Pancreas (tissue), 10 donors: ENCODE results near the gene EGLN1. TPM values are rescaled to one million over a fixed set of nuclear protein-coding genes. Genes with fewer than 3 reads are reported as not detected.

Experiments
- ATAC-seq, 4 donors: fragments of 200-7000 bp; cut with Tn5 transposase; one replicate each; pipeline versions ENCODE4 v1.8.0 to v1.9.1; 2020; ENCODE audit warnings: mild to moderate bottlenecking in 4 of 4, moderate library complexity in 4 of 4
- DNase-seq, 6 donors: peaks; one replicate each; pipeline ENCODE4 v3.0.0-alpha.2; 2020
- FAIRE-seq: peaks from 2 replicates; lab custom pipeline; 2012; peaks lifted over from hg19 to GRCh38; lab: Jason Lieb, UNC
- H3K27ac ChIP-seq, 4 donors: fragments of 200-600 bp; sonication (generic); 1 replicate in 3 of 4; 2 replicates in 1 of 4; pipeline versions ENCODE4 v1.5.0 to v1.8.0; 2020
- H3K27me3 ChIP-seq, 4 donors: fragments of 200-600 bp; one replicate each; pipeline ENCODE4 v1.8.0; 2021
- H3K36me3 ChIP-seq, 3 donors: fragments of 200-600 bp; sonication (generic) in 1 of 3; one replicate each; pipeline versions ENCODE4 v1.5.0 to v1.8.0; 2020 to 2021
- H3K4me1 ChIP-seq, 3 donors: fragments of 200-600 bp; one replicate each; pipeline ENCODE4 v1.8.0; 2021
- H3K4me3 ChIP-seq, 4 donors: fragments of 200-600 bp; sonication (generic) in 2 of 4; one replicate each; pipeline versions ENCODE4 v1.5.0 to v1.8.0; 2020 to 2021
- H3K9me3 ChIP-seq, 4 donors: fragments of 200-600 bp; one replicate each; pipeline ENCODE4 v1.8.0; 2021
- CTCF ChIP-seq, 4 donors: fragments of 200-600 bp; sonication (generic) in 3 of 4; IDR thresholded peaks; one replicate each; pipeline versions ENCODE4 v1.5.0 to v1.8.0; 2021; ENCODE audit warnings: antibody characterized with exemption in 4 of 4
- WGBS, 2 donors: extraction: QIAGEN DNeasy Blood & Tissue Kit; methylation state at CpG; one replicate each; pipeline ENCODE4 v1.1.7; 2013; 5-methylcytosine and 5-hydroxymethylcytosine counted together
- intact Hi-C, 3 donors: fragments of 100-400 bp; cut with DNase I; formaldehyde crosslinking; loops; one replicate each; pipeline versions ENCODE4 v1.11.1 to v1.14.2; 2022
- polyA plus RNA-seq, 2 donors: library from polyadenylated mRNA; stranded (reverse); fragments of 200-250 nt; gene quantifications; one replicate each; pipeline ENCODE4 v1.2.3, GENCODE V29; 2013
- total RNA-seq, 6 donors: library from RNA; stranded (reverse); fragmentation: NEBNext Ultra II Directional in 4 of 6; extraction: Animal tissue kit (Norgen Biotek cat#: 25700) in 4 of 6; gene quantifications; one replicate each; pipeline versions ENCODE4 v1.2.1 to v1.2.4, GENCODE V29; 2021 to 2023
- donor health status: healthy with polysubstance abuse.
- donor health status: DM: no; HTN: no; CAD: no; lungs with moderate emphysema.
- donor health status: DM: no; HTN: no; CAD: no.
- donor health status: control.
- donor health status: control.
- donor health status: Bipolar disorder and iron deficiency.
- donor health status: DM: yes; HTN: yes; CAD: no.
- donor health status: DM: no; HTN: no; CAD: no.
- donor health status: DM: no; HTN: no; CAD: no.
- donor health status: DM: yes; HTN: yes; CAD: no.

EGLN1 gene
- total and polyA plus RNA-seq, 8 donors: 6.8 to 27.0 (median 16.7) TPM

DNA sequence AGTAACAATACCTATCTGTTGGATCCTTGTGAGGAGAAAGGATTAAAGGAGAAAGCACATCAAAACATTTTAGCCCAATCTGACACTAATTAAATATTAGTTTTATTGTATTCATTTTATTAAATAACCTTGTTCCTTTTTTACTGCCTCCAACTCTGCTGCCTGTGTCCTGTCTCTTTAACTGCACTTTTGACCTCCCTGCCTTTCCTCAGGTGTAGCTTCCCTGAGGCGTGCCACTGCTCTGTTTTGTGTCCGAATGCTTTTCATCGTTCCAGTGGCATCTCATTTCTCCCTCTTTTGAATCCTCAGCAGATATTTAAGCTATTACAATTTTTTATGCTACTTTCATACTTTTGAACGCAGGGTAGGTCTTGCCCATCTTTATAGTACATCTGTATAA, 73.6 kb downstream of the EGLN1 start:
- intact Hi-C loops: no loop called here
- Histone ChIP-seq H3K9me3 (no peaks in the 10 kb centered on the region), H3K4me3 (no peak overlapping the region), H3K27ac (no peak overlapping the region), H3K36me3 (peaks cover 0 to 17% (median 0%) of the 10 kb centered on the region in 3 donors), H3K27me3 (no peaks in the 10 kb centered on the region), H3K4me1 (no peaks in the 10 kb centered on the region)
- TF ChIP-seq CTCF (IDR thresholded peaks at IDR 0.05): no peak
- no peak for ATAC-seq
- no peak for FAIRE-seq
- DNase-seq: no peak
- WGBS, 2 donors: 92 to 99% methylated on average over 4 of the region's 4 CpGs

- no peak for TF ChIP-seq CTCF (IDR thresholded peaks at IDR 0.05)
- DNase-seq (no peak), ATAC-seq (no peak), FAIRE-seq (no peak)
- no peak overlapping the region for H3K27ac ChIP-seq
- no peaks in the 10 kb centered on the region for H3K9me3 ChIP-seq
- 93 to 96% methylated on average over 4 of the region's 4 CpGs for WGBS, 2 donors
- H3K4me3 ChIP-seq: no peak overlapping the region
- H3K4me1 ChIP-seq: no peaks in the 10 kb centered on the region
- H3K36me3 ChIP-seq: peaks cover 0 to 17% (median 0%) of the 10 kb centered on the region in 3 donors
- intact Hi-C loops: no loop called here
- no peaks in the 10 kb centered on the region for H3K27me3 ChIP-seq
Observed at GRCh38 chr1:231347961-231348360, 74.1 kb downstream of the EGLN1 start.

DNA sequence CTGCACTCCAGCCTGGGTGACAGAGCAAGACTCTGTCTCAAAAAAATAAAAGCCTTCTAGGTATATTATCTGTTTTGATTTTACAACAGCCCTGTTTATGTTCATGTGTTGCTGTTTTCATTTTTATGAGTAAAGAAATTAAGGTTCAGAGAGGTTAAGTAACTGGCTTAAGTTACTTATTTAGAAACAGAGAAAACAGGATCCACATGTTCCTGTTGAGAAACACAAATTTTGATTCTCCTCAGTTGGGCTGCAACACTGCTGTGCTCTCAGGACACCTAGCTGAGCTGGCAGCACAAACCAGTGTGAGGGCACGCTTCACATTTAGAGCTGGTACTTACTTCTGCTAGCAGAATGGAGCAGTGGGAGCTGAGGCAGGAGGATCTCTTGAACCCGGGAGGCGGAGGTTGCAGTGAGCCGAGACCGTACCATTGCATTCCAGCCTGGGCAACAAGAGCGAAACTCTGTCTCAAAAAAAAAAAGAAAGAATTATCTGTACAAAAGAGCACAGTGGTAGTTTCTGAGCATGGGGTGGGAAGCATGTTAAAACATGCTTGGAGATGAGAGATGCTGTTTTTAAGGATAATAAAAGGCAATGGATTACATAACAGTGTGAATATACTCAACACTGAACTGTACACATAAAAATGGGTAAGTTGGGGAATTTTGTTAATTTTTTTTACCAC, 81.6 kb downstream of the EGLN1 start:
- intact Hi-C loops: no loop called here
- H3K27me3 ChIP-seq: no peaks in the 10 kb centered on the region
- 95 to 98% methylated on average over 6 of the region's 6 CpGs for WGBS, 2 donors
- no peak for TF ChIP-seq CTCF (IDR thresholded peaks at IDR 0.05)
- FAIRE-seq (no peak), DNase-seq (no peak), ATAC-seq (no peak)
- no peaks in the 10 kb centered on the region for H3K9me3 ChIP-seq
- no peak overlapping the region for H3K4me3 ChIP-seq
- H3K36me3 ChIP-seq: no peaks in the 10 kb centered on the region
- no peak overlapping the region for H3K27ac ChIP-seq
- H3K4me1 ChIP-seq: peaks cover 0 to 11% (median 0%) of the 10 kb centered on the region in 3 donors

DNA sequence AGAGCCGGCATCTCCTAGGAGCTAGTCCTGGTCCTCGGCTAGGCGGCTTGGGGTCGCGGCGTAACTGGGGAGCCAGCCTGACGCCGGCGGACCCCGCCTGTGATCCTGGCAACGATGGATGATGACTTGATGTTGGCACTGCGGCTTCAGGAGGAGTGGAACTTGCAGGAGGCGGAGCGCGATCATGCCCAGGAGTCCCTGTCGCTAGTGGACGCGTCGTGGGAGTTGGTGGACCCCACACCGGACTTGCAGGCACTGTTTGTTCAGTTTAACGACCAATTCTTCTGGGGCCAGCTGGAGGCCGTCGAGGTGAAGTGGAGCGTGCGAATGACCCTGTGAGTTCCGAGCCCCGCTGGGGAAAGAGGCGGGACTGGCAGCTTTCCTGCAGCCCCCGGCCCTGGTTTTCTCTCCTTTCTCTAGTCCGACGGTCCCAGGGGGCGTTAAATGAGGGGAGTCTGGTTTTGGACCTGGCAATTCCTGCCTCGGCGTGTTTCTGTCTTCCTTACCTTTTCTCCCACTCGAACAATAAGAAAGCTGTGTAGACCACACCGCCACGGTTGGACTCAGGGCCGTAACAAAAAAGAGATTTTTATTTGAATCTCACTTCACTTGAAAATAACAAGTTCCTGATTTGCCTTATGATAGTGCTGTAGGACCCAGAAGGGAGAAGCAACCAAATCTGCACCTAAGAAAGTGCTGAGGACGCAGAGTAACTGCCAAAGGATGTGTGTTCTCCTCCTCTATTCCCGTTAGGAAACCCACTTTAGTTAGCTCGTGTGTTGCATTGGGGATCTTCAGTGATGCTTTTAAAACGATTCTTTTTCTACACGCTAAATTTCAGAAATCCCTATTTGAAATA, 83.6 kb downstream of the EGLN1 start, which contains the start of gene SPRTN:
Gene SPRTN, plus strand, starts transcription at position 24 of the 859 bp plus-strand sequence. Its CDS starts 91 bp downstream, at position 115.
- H3K27me3 ChIP-seq: no peaks in the 10 kb centered on the region
- DNase-seq (no peak), FAIRE-seq (no peak), ATAC-seq (peak; percentile 68 to 88 (median 78))
- WGBS, 2 donors: 0 to 1% methylated on average over 43 of the region's 43 CpGs
- peak within 1 kb of the TSS; percentile 65 to 100 (median 90) for H3K4me3 ChIP-seq
- peaks cover 0 to 26% (median 17%) of the 10 kb centered on the region in 3 donors for H3K4me1 ChIP-seq
- peak within 1 kb of the TSS; percentile 80 to 88 (median 84) for H3K27ac ChIP-seq
- no peaks in the 10 kb centered on the region for H3K9me3 ChIP-seq
- no peaks in the 10 kb centered on the region for H3K36me3 ChIP-seq
- intact Hi-C loops: no loop called here
- no peak for TF ChIP-seq CTCF (IDR thresholded peaks at IDR 0.05)
